Hepatocyte (in vitro differentiated cells): ENCODE measurements around the gene TP53I11. TPM values are rescaled to one million over a fixed set of nuclear protein-coding genes. Genes with fewer than 3 reads are reported as not detected.

Experiments used
- DNase-seq: peaks from one replicate; pipeline ENCODE4 v3.0.0-alpha.2; 2016; ENCODE audit warnings: low spot score
- H2AFZ ChIP-seq: fragments of 200-600 bp; sonication (generic); 2 replicates; pipeline ENCODE4 v1.6.0; 2016; ENCODE audit warnings: antibody characterized with exemption, mild to moderate bottlenecking
- H3K27ac ChIP-seq: fragments of 200-600 bp; sonication (generic); 2 replicates; pipeline ENCODE4 v1.5.1; 2016; ENCODE audit warnings: mild to moderate bottlenecking
- H3K27me3 ChIP-seq: fragments of 200-600 bp; sonication (generic); 2 replicates; pipeline ENCODE4 v1.6.1; 2016
- H3K36me3 ChIP-seq: fragments of 200-600 bp; sonication (generic); replicated peaks from 2 replicates; pipeline ENCODE4 v1.5.1; 2016; ENCODE audit warnings: low read depth; ENCODE audit not compliant: insufficient read depth
- H3K4me1 ChIP-seq: fragments of 200-600 bp; sonication (generic); 2 replicates; pipeline ENCODE4 v1.5.1; 2016; ENCODE audit warnings: mild to moderate bottlenecking, moderate library complexity; ENCODE audit not compliant: insufficient read depth
- H3K4me2 ChIP-seq: fragments of 200-600 bp; sonication (generic); 2 replicates; pipeline ENCODE4 v1.6.0; 2016
- H3K4me3 ChIP-seq: fragments of 200-600 bp; sonication (generic); 2 replicates; pipeline ENCODE4 v1.5.1; 2016; ENCODE audit warnings: mild to moderate bottlenecking
- H3K79me2 ChIP-seq: fragments of 200-600 bp; sonication (generic); 2 replicates; pipeline ENCODE4 v1.6.0; 2017; ENCODE audit warnings: mild to moderate bottlenecking
- H3K9me2 ChIP-seq: fragments of 200-600 bp; sonication (generic); replicated peaks from 2 replicates; pipeline ENCODE4 v1.6.0; 2017; ENCODE audit warnings: mild to moderate bottlenecking; ENCODE audit not compliant: insufficient read depth
- H3K9me3 ChIP-seq: fragments of 200-600 bp; sonication (generic); 2 replicates; pipeline ENCODE4 v1.5.1; 2016; ENCODE audit warnings: low read depth, mild to moderate bottlenecking
- H4K20me1 ChIP-seq: fragments of 200-600 bp; sonication (generic); 2 replicates; pipeline ENCODE4 v1.6.0; 2016; ENCODE audit warnings: mild to moderate bottlenecking; ENCODE audit not compliant: insufficient read depth, poor library complexity, severe bottlenecking
- EZH2 ChIP-seq: fragments of 200-600 bp; sonication (generic); IDR thresholded peaks from 2 replicates; pipeline ENCODE4 v1.6.1; 2016; ENCODE audit warnings: antibody characterized with exemption, mild to moderate bottlenecking, borderline replicate concordance
- EZH2phosphoT487 ChIP-seq: fragments of 200-600 bp; sonication (generic); IDR thresholded peaks from one replicate; pipeline ENCODE4 v1.6.1; 2018; ENCODE audit warnings: antibody characterized with exemption, mild to moderate bottlenecking, low read depth, moderate library complexity; ENCODE audit not compliant: unreplicated experiment, severe bottlenecking
- WGBS: methylation state at CpG from one replicate; pipeline ENCODE4 v1.1.6; 2016; ENCODE audit warnings: low lambda C conversion rate; ENCODE audit errors: missing lambda C conversion rate; 5-methylcytosine and 5-hydroxymethylcytosine counted together
- polyA plus RNA-seq: library from polyadenylated mRNA; unstranded; fragments of >200 nt; fragmentation: Nextera tagmentation; extraction: Ambion mirVana; gene quantifications from 2 replicates; pipeline ENCODE4 v1.2.1, GENCODE V29; 2016
- total RNA-seq: library from RNA; depleted of rRNA; stranded (reverse); fragments of >200 nt; gene quantifications from 2 replicates; pipeline ENCODE4 v1.2.3, GENCODE V29; 2014
- TF ChIP-seq, protein P1 (sequence below): fragments of 200-600 bp; sonication (generic); IDR thresholded peaks from 2 replicates; pipeline ENCODE4 v1.5.1; 2016; ENCODE audit warnings: antibody characterized with exemption, mild to moderate bottlenecking; ENCODE audit not compliant: poor library complexity

TP53I11 gene
- total and polyA plus RNA-seq, 2 experiments from 2014 or later: 15.4 to 41.8 TPM

DNA sequence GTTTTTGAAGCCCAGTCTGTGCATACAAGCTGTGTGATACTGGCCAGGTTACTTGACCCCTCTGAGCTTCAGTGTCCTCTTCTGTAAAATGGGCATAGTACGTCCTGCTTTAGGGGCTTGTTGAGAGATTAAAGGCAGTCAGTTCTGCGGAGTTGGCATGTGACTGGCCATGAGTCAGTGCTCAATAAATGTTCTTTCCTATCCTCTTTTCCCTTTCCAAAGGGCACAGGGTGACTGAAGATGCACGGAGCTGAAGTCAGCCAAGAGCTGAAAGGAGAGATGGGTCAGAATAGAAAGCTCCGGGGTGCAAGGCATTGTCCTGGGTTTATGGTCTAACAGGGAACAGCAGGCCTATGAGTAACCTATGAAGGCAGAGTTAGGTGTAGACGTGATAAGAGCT, 48.9 kb downstream of the TP53I11 start:
- H3K27ac ChIP-seq: no peak overlapping the region
- no peak for DNase-seq
- 87% methylated on average over 5 of the region's 5 CpGs for WGBS
- no peaks in the 10 kb centered on the region for H3K4me1 ChIP-seq
- H3K9me3 ChIP-seq: no peaks in the 10 kb centered on the region
- H3K27me3 ChIP-seq: no peaks in the 10 kb centered on the region
- H3K4me2 ChIP-seq: no peak overlapping the region
- no peak overlapping the region for H2AFZ ChIP-seq
- no peak overlapping the region for H3K4me3 ChIP-seq
- no peaks in the 10 kb centered on the region for H3K36me3 ChIP-seq
- TF ChIP-seq EZH2phosphoT487: no peak
- TF ChIP-seq EZH2: no peak
- TF ChIP-seq, protein P1, sequence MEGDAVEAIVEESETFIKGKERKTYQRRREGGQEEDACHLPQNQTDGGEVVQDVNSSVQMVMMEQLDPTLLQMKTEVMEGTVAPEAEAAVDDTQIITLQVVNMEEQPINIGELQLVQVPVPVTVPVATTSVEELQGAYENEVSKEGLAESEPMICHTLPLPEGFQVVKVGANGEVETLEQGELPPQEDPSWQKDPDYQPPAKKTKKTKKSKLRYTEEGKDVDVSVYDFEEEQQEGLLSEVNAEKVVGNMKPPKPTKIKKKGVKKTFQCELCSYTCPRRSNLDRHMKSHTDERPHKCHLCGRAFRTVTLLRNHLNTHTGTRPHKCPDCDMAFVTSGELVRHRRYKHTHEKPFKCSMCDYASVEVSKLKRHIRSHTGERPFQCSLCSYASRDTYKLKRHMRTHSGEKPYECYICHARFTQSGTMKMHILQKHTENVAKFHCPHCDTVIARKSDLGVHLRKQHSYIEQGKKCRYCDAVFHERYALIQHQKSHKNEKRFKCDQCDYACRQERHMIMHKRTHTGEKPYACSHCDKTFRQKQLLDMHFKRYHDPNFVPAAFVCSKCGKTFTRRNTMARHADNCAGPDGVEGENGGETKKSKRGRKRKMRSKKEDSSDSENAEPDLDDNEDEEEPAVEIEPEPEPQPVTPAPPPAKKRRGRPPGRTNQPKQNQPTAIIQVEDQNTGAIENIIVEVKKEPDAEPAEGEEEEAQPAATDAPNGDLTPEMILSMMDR: no peak
- no peaks in the 10 kb centered on the region for H3K79me2 ChIP-seq
- H4K20me1 ChIP-seq: no peaks in the 10 kb centered on the region
- H3K9me2 ChIP-seq: no peaks in the 10 kb centered on the region

DNA sequence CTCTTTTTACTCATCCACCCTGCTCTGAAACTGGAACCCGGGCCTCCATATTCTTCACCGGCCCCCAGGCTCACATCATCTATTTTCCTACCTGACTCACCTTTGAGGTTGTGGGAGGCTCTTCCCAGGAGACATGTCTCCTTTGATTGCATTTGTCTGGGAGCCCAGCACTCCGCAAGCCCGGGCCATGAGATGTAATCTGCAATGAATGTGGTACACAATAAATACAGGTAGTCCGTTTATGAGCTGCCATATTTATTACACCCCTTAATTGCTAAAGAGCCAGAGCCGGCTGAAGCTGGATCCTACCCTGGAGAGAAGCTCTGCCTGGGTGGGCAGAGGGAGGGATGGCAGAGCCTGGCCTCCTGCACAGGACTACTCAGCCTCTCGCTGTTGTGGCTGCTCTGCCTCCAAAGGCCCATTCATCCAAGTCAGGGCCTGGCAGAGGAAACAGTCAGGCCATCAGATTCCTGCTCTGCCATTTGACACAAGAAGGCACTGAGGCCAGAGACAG, 49.5 kb downstream of the TP53I11 start:
- no peaks in the 10 kb centered on the region for H3K79me2 ChIP-seq
- H3K4me2 ChIP-seq: no peak overlapping the region
- WGBS: 72% methylated on average over 7 of the region's 7 CpGs
- H4K20me1 ChIP-seq: no peaks in the 10 kb centered on the region
- no peak overlapping the region for H3K27ac ChIP-seq
- H3K9me2 ChIP-seq: no peaks in the 10 kb centered on the region
- no peaks in the 10 kb centered on the region for H3K27me3 ChIP-seq
- no peak overlapping the region for H2AFZ ChIP-seq
- H3K36me3 ChIP-seq: no peaks in the 10 kb centered on the region
- no peak for TF ChIP-seq EZH2phosphoT487
- TF ChIP-seq, protein P1: no peak
- no peak for TF ChIP-seq EZH2
- no peaks in the 10 kb centered on the region for H3K4me1 ChIP-seq
- H3K4me3 ChIP-seq: no peak overlapping the region
- DNase-seq: no peak
- no peaks in the 10 kb centered on the region for H3K9me3 ChIP-seq

DNA sequence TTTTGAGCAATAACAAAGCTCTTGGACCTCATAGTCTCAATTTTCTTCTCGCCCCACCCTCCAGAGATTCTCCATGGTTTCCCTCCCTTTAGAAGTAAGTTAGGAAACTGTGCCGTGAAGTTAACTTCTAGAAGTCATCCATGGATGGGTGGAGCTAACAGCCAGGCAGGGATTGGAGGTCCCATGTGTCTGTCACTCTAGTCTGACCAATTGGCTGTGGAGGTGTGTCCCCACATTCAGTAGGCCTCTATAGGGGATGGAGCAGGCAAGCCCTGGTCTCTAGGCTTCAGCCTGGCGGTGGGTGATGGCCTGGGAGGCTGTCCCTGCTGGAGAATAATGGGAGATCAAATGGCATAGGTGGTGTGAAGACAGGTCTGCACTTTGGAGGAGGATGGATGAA, 50.7 kb downstream of the TP53I11 start:
- Histone ChIP-seq H3K36me3 (no peaks in the 10 kb centered on the region), H3K9me3 (no peaks in the 10 kb centered on the region), H3K9me2 (no peaks in the 10 kb centered on the region), H3K79me2 (no peaks in the 10 kb centered on the region), H3K4me2 (no peak overlapping the region), H3K27me3 (no peaks in the 10 kb centered on the region), H3K4me3 (no peak overlapping the region), H3K27ac (no peak overlapping the region), H2AFZ (no peak overlapping the region), H3K4me1 (no peaks in the 10 kb centered on the region), H4K20me1 (no peaks in the 10 kb centered on the region)
- DNase-seq: no peak
- no peak for TF ChIP-seq EZH2phosphoT487
- TF ChIP-seq, protein P1: no peak
- TF ChIP-seq EZH2: no peak
- 89% methylated on average over 3 of the region's 3 CpGs for WGBS
